Fibroblast of mammary gland (primary cell): ENCODE data around the gene TOP3A.

Experiments used
- DNase-seq: peaks from one replicate; pipeline ENCODE4 v3.0.0-alpha.2; 2010; ENCODE audit warnings: low read depth
- H3K4me3 ChIP-seq: 2 replicates; pipeline ENCODE4 v1.5.1; 2011; ENCODE audit warnings: low read depth, mild to moderate bottlenecking, low read length, moderate library complexity; ENCODE audit not compliant: control insufficient read depth
- TF ChIP-seq, protein P1 (sequence below): conservative IDR thresholded peaks from 2 replicates; pipeline ENCODE4 v1.5.1; 2011; ENCODE audit warnings: low read depth, low read length, inconsistent platforms; ENCODE audit not compliant: control insufficient read depth, insufficient read depth

Gene TOP3A

DNA sequence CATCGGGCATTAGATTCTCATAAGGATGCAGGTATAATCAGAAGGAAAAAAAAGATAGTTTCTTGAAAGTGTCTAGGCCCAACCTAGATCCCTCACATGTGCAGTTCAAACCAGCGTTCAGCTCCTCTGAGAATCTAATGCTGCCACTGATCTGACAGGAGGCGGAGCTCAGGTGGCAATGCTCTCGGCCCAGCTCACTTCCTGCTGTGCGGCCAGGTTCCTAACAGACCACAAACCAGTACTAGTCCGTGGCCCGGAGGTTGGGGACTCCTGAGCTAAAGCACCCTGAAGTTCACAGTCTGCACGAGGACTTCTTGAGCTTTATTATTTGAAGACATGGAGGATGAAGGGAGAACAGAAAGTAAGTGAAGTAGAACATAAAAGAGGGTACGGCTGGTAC is 17.1 kb upstream of the TOP3A start:
- no peak for DNase-seq
- no peak overlapping the region for H3K4me3 ChIP-seq
- TF ChIP-seq, protein P1, sequence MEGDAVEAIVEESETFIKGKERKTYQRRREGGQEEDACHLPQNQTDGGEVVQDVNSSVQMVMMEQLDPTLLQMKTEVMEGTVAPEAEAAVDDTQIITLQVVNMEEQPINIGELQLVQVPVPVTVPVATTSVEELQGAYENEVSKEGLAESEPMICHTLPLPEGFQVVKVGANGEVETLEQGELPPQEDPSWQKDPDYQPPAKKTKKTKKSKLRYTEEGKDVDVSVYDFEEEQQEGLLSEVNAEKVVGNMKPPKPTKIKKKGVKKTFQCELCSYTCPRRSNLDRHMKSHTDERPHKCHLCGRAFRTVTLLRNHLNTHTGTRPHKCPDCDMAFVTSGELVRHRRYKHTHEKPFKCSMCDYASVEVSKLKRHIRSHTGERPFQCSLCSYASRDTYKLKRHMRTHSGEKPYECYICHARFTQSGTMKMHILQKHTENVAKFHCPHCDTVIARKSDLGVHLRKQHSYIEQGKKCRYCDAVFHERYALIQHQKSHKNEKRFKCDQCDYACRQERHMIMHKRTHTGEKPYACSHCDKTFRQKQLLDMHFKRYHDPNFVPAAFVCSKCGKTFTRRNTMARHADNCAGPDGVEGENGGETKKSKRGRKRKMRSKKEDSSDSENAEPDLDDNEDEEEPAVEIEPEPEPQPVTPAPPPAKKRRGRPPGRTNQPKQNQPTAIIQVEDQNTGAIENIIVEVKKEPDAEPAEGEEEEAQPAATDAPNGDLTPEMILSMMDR = no peak

DNA sequence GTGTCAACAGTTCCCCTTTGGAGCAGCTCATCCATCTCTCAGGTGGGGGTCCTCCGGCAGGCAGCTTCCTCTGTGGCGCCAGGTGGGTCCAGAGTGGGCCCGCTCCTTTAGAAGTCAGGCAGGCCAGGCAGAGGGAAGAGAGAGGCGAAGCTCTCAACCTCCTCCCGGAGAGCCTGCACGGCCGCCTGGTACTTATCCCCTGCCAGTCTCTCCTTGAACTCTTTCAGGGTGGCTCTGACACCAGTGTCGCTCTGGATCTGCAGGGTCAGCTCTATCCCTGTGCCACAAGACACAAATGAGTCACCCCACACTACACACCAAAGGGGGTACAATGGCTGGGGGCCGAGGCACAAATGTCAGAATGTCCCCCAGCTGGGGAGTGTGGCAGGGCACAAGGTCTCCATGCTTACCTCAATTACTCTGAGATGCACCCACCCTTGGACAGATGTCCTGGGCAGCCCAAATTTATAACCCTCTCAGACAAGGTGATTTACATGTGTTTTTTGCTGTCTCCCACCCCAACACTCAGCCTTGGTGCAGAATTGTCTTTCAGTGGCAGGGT is 13.9 kb upstream of the TOP3A start:
- DNase-seq = no peak
- TF ChIP-seq, protein P1 = no peak
- no peak overlapping the region for H3K4me3 ChIP-seq

DNA sequence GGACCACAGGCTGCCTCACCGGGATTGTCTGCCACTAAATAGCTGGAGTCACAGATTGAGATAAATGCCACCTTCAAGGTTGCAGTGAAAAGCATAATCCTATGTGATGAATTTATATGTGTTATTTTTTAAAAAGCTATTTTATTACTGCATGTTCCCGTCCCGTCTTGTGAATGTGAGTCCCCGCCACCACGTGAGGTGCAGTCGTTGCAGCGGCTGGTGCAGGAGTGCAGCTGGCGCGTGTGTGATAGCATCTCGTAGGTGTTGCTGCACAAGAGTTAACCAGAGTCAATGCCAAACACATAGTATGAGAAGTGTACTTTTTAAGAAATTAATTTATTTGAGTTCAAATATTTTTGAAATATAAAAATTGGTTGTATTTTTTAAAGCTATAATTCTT is 12.8 kb upstream of the TOP3A start:
- H3K4me3 ChIP-seq = no peak overlapping the region
- TF ChIP-seq, protein P1 = no peak
- no peak for DNase-seq

DNA sequence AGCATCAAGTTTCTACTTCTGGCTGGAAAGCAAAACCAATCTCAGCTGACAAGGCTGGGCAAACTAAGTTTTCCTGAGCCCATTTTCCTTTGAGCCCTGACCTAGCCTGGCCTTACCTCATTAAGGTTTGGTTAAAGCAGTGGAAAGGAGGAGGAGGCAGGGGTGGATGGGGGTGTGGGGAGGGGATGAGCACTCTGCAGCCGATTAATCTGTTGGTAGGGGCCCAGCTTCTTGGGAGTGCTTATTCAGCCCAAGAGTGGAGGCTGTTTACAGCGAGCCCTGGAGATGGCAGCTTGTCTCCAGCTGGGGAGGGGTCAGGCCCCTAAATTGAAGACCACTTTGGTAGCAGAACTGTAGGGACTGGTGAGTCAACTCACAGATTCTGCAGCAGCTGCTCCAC is 12.3 kb upstream of the TOP3A start:
- no peak overlapping the region for H3K4me3 ChIP-seq
- TF ChIP-seq, protein P1 = no peak
- no peak for DNase-seq

DNA sequence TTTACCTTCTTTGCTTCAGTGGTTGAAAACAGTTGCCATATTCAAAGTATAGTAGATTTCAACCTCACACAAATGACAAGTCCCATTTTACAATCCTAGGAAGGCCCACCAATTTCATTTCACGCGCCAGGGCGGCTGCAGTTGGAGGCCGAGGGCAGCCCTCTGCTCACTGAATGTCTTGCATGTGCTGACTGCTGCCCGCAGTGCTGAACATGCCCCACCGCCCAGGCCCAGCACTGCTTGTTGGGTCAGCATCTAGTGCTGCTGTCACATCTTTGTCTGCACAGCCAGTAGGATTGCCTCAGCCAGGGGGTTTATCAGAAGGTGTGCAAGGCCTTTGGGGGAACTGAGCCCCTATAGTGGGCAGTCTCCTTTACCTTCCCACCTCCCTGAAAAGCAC is 11.8 kb upstream of the TOP3A start:
- DNase-seq = no peak
- TF ChIP-seq, protein P1 = no peak
- no peak overlapping the region for H3K4me3 ChIP-seq

DNA sequence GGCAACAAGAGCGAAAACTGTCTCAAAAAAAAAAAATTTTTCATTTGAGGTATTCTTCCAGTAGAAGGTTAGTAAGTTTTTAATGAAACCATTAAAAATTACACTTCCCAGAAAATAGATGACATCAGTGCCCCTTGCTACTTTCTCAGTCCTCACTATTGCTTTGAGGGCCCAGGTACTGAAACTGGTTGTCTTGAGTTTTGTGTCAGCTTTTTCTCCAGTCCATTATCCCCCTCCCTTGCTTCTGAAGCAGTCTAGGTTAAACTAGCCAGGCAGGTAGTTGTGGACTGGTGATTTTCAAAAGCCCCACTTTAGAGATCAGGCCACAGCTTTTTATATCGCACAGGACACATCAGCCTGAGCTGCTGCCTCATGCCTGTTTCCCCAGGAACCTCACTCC is 11.2 kb upstream of the TOP3A start:
- no peak for DNase-seq
- no peak overlapping the region for H3K4me3 ChIP-seq
- TF ChIP-seq, protein P1 = no peak
